ENCODE results near the gene FGFR4.

Gene FGFR4

GRCh38 chr5:177103523-177104253 lies 17.0 kb downstream of the FGFR4 start:
- FAIRE-seq (no peak), DNase-seq (ENCODE audit: insufficient read length, low spot score) (no peak)
- TF ChIP-seq CTCF (IDR thresholded peaks at IDR 0.05; ENCODE audit: insufficient read depth, missing control alignments) = no peak

GRCh38 chr5:177105691-177106476 lies 19.2 kb downstream of the FGFR4 start:
- TF ChIP-seq CTCF (IDR thresholded peaks at IDR 0.05; ENCODE audit: insufficient read depth, missing control alignments) = no peak

GRCh38 chr5:177107159-177107558 lies 20.4 kb downstream of the FGFR4 start:
- FAIRE-seq = no peak

More at GRCh38 chr5:177105691-177106476, 19.2 kb downstream of the FGFR4 start:
- DNase-seq (ENCODE audit: insufficient read length, low spot score) (no peak), FAIRE-seq (no peak)

GRCh38 chr5:177109810-177110209 lies 23.1 kb downstream of the FGFR4 start:
- FAIRE-seq (no peak), DNase-seq (ENCODE audit: insufficient read length, low spot score) (no peak)
- TF ChIP-seq CTCF (IDR thresholded peaks at IDR 0.05; ENCODE audit: insufficient read depth, missing control alignments) = no peak

More at GRCh38 chr5:177107159-177107558, 20.4 kb downstream of the FGFR4 start:
- no peak for DNase-seq (ENCODE audit: insufficient read length, low spot score)
- no peak for TF ChIP-seq CTCF (IDR thresholded peaks at IDR 0.05; ENCODE audit: insufficient read depth, missing control alignments)

- FAIRE-seq = no peak
- peak; percentile 65 for DNase-seq (ENCODE audit: insufficient read length, low spot score)
- peak; percentile 91 for TF ChIP-seq CTCF (IDR thresholded peaks at IDR 0.05; ENCODE audit: insufficient read depth, missing control alignments)
These were observed 25.1 kb downstream of the FGFR4 start for GRCh38 chr5:177111720-177112394.

GRCh38 chr5:177112589-177113220 lies 26.0 kb downstream of the FGFR4 start:
- no peak for DNase-seq (ENCODE audit: insufficient read length, low spot score)

More at GRCh38 chr5:177112589-177113220, 26.0 kb downstream of the FGFR4 start:
- TF ChIP-seq CTCF (IDR thresholded peaks at IDR 0.05; ENCODE audit: insufficient read depth, missing control alignments) = no peak
- no peak for FAIRE-seq
